RWPE1 (cell line): ENCODE data around the gene MXRA8.
A peak's percentile ranks its signal among the peaks of the same experiment; 100 is the strongest.

Experiments
- CTCF ChIA-PET: fragments of 350-600 bp; sonication (Branson Sonifier 250); formaldehyde crosslinking; extraction: SDS; loops from one replicate; lab custom pipeline; 2021; lab: Yijun Ruan, JAX
- POLR2A ChIA-PET: fragments of 400-600 bp; formaldehyde crosslinking; extraction: SDS; loops from one replicate; lab custom pipeline; 2020; ENCODE audit warnings: antibody characterized with exemption; ENCODE audit not compliant: low non-redundant PET; lab: Yijun Ruan, JAX
- DNase-seq: peaks from one replicate; pipeline ENCODE4 v3.0.0; 2012; ENCODE audit warnings: low spot score
- H3K27ac ChIP-seq: fragments of 450-650 bp; 2 replicates; pipeline ENCODE4 v1.5.1; 2017
- TF ChIP-seq, protein P1 (sequence below): fragments of 450-650 bp; conservative IDR thresholded peaks from 2 replicates; pipeline ENCODE4 v1.5.1; 2017; ENCODE audit warnings: low read depth, mild to moderate bottlenecking

MXRA8 gene

DNA sequence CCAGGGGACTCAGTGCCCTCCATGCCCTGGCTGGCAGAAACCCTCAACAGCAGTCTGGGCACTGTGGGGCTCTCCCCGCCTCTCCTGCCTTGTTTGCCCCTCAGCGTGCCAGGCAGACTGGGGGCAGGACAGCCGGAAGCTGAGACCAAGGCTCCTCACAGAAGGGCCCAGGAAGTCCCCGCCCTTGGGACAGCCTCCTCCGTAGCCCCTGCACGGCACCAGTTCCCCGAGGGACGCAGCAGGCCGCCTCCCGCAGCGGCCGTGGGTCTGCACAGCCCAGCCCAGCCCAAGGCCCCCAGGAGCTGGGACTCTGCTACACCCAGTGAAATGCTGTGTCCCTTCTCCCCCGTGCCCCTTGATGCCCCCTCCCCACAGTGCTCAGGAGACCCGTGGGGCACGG, 30.1 kb downstream of the MXRA8 start:
- DNase-seq = no peak
- ChIA-PET POLR2A (no interaction called here), CTCF (no interaction called here)
- H3K27ac ChIP-seq = peak overlapping the region; percentile 89
- TF ChIP-seq, protein P1, sequence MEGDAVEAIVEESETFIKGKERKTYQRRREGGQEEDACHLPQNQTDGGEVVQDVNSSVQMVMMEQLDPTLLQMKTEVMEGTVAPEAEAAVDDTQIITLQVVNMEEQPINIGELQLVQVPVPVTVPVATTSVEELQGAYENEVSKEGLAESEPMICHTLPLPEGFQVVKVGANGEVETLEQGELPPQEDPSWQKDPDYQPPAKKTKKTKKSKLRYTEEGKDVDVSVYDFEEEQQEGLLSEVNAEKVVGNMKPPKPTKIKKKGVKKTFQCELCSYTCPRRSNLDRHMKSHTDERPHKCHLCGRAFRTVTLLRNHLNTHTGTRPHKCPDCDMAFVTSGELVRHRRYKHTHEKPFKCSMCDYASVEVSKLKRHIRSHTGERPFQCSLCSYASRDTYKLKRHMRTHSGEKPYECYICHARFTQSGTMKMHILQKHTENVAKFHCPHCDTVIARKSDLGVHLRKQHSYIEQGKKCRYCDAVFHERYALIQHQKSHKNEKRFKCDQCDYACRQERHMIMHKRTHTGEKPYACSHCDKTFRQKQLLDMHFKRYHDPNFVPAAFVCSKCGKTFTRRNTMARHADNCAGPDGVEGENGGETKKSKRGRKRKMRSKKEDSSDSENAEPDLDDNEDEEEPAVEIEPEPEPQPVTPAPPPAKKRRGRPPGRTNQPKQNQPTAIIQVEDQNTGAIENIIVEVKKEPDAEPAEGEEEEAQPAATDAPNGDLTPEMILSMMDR = no peak

DNA sequence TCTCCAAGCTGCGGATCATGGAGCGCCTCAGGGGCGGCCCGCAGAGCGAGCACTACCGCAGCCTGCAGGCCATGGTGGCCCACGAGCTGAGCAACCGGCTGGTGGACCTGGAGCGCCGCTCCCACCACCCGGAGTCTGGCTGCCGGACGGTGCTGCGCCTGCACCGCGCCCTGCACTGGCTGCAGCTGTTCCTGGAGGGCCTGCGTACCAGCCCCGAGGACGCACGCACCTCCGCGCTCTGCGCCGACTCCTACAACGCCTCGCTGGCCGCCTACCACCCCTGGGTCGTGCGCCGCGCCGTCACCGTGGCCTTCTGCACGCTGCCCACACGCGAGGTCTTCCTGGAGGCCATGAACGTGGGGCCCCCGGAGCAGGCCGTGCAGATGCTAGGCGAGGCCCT, 31.1 kb downstream of the MXRA8 start:
- POLR2A ChIA-PET = no interaction called here
- peak overlapping the region; percentile 89 for H3K27ac ChIP-seq
- CTCF ChIA-PET = interaction anchor here (1.5 kb wide), 1 partner anchor 17 kb away, joined by 3 read pairs; no protein-coding TSS in a partner anchor
- TF ChIP-seq, protein P1 = no peak
- DNase-seq = no peak

DNA sequence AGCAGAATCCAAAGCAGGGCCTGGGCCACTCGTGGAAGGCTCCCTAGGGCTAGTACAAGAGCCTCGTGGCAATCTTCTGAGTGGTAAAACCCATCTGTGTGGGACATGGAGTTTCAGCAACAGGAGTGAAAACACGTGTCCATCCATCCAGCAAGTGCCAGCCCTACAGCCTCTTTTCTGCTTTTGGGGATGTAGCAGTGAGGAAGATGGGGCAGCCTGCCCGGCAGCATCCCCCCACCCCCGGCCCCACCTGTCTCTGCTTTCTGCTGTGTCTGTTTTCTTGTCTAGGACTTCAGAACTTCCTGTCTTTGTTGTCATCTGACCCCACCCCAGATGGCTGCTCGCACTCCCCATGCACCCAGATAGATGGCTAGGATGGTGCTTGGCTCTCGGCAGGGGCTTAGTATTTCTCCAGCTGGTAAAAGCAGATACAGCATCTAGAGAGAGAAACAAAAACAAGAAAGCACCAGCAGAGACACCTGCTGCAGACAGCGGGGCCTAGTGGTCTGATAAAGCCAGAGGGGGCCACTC, 32.2 kb downstream of the MXRA8 start:
- TF ChIP-seq, protein P1 = no peak
- POLR2A ChIA-PET = interaction anchor here (1.0 kb wide), 1 partner anchor 44 kb away, joined by 4 read pairs; no protein-coding TSS in a partner anchor
- no peak for DNase-seq
- peak overlapping the region; percentile 89 for H3K27ac ChIP-seq
- CTCF ChIA-PET = interaction anchor here (0.5 to 1.5 kb wide), 4 partner anchors 17 to 387 kb away, joined by 3 to 4 read pairs (median 3); no protein-coding TSS in a partner anchor

DNA sequence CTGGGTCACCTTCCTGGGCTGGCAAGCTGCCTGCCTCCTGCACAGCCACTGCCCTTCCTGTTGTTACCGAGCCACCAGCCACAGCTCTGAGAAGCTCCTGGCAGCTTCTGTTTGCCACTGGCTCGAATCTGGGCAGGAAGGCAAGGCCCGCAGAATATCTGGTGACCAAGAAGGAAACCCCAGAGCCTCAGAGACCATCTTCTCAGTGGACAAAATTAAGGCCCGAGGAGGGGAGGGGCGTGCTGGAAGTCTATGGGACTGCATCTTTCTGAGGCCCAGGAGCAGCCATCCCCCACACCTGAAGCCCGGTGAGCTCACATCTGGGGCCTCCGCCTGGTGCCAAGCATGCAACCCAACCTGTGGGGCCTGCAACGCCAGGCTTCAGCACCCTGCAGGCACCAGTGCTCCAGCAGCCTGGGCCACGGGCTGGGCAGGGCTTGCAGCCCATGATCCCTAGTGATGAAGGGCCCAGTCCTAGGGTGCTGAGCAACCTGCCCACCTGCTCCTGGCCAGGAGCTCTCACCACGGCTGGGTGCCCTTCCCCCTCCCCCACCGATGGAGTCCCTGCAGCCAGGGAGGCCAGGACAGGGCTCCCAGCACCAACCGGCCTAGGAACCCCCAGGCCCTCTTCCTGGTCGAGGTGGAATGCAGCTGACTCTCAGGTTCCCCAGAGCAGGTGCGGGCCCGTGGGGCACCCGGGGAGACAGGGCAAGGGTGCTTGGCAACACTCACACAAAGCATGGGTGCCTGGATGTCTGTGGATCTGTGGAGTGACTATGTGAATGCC, 32.9 kb downstream of the MXRA8 start:
- H3K27ac ChIP-seq = peak overlapping the region; percentile 89
- TF ChIP-seq, protein P1 = no peak

DNA sequence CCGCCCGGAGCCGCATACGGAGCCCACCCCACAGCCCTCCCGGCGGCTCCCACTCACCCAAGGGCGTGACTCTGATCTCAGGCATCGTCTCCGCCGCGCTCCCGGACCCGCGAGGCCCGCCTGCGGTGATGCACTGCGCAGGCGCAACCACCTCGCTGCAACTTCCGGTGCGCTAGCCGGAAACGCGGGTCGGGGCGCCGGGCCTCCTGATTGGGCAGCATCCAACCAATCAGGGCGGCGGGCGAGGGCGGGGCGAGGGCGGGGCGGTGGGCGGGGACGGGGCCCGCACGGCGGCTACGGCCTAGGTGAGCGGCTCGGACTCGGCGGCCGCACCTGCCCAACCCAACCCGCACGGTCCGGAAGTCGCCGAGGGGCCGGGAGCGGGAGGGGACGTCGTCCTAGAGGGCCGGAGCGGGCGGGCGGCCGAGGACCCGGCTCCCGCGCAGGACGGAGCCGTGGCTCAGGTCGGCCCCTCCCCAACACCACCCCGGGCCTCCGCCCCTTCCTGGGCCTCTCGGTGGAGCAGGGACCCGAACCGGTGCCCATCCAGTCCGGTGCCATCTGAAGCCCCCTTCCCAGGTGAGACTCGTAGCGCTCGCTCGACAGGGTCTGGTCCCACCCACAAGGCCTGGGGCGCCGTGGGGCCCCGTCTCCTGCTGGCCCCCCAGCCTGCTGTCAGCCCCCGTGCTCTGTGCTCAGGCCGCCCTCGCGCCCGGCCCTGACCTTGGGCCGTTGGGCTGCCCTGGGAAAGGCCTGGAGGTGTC, 33.6 kb downstream of the MXRA8 start, which contains the start of the genes CPTP and INTS11:
CPTP (plus strand) TSS at position 279 of the 764 bp plus-strand sequence. CDS start 2,109 bp downstream, outside the sequence.
INTS11 (minus strand) TSS at position 137 of the 764 bp plus-strand sequence; CDS start at position 85, 52 bp downstream.
- ChIA-PET POLR2A (no interaction called here), CTCF (no interaction called here)
- TF ChIP-seq, protein P1 = no peak
- peak; percentile 95 for DNase-seq
- H3K27ac ChIP-seq = peak within 1 kb of the TSS; percentile 89

More for the DNA sequence above, 32.9 kb downstream of the MXRA8 start:
- DNase-seq = no peak
- CTCF ChIA-PET = interaction anchor here (0.5 to 1.5 kb wide), 3 partner anchors 19 to 386 kb away, joined by 3 read pairs; no protein-coding TSS in a partner anchor
- POLR2A ChIA-PET = interaction anchor here (1.0 kb wide), 1 partner anchor 43 kb away, joined by 4 read pairs; no protein-coding TSS in a partner anchor
